H1 (cell line): ENCODE results near the gene PLEKHA5. TPM values are rescaled to one million over a fixed set of nuclear protein-coding genes. Genes with fewer than 3 reads are reported as not detected.

Experiments used
- EZH2 ChIP-seq: fragments of 200-600 bp; sonication (generic); IDR thresholded peaks from 2 replicates; pipeline ENCODE4 v1.7.1; 2012; ENCODE audit warnings: low read depth, mild to moderate bottlenecking, moderate library complexity, low read length, inconsistent platforms; ENCODE audit not compliant: severe bottlenecking
- KDM4A ChIP-seq: IDR thresholded peaks from one replicate; pipeline ENCODE4 v1.7.1; 2012; ENCODE audit warnings: low read depth, mild to moderate bottlenecking, moderate library complexity, low read length, inconsistent platforms; ENCODE audit not compliant: severe bottlenecking
- polyA plus RNA-seq, 7 experiments: library from polyadenylated mRNA; depleted of rRNA in 3 of 7; stranded (reverse) in 5 of 7; unstranded in 2 of 7; fragments of >200 nt in 5 of 7; fragments of 200-250 nt in 2 of 7; gene quantifications; 1 replicate in 5 of 7; 2 replicates in 1 of 7; 4 replicates in 1 of 7; pipeline versions ENCODE4 v1.2.1 to v1.2.3, GENCODE V29; 2011 to 2013; ENCODE audit warnings: missing spikeins in 2 of 7, mixed read lengths in 2 of 7
- total RNA-seq: library from RNA; stranded (reverse); fragmentation: NEBNext Ultra II Directional; extraction: Animal tissue kit (Norgen Biotek cat#: 25700); gene quantifications from 2 replicates; pipeline ENCODE4 v1.2.1, GENCODE V29; 2021

PLEKHA5 gene
- total and polyA plus RNA-seq, 2 of the 8 experiments (the other 6 are each of a cell fraction or from before 2014, with no cell fraction given): 17.2 to 66.1 TPM

DNA sequence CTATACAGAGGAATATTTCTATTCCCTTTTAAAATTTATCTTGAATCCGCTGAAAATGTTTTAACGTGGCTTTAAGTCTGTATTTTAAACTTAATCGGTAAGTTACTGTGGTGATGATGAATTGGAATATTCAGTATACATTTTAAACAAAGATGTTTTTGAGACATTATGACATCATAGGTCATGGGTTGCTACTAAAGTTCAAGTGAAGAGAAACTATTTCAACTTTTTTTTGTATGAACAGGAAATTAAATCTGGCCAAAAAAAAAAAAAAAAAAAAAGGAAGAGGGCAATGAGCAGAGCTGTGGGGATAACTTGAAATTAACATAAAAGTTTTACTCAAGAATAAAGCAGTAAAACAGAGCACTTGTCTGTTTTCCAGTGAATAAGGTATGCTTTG lies 109.0 kb downstream of the PLEKHA5 start (continued):
- TF ChIP-seq KDM4A: no peak
- TF ChIP-seq EZH2: no peak
